ENCODE data around the gene ZC3H10.

- no peak for TF ChIP-seq CTCF (IDR thresholded peaks at IDR 0.05)
- TF ChIP-seq POLR2A (IDR thresholded peaks at IDR 0.05) = peak; percentile 80 to 100
Observed at GRCh38 chr12:56158029-56158925, 40.2 kb downstream of the ZC3H10 start, which contains the start of gene MYL6.

Measured in vagina (tissue), 2 donors.